OCI-LY7 (cell line): Measurements from ENCODE around the gene COA3. TPM values are rescaled to one million over a fixed set of nuclear protein-coding genes. Genes with fewer than 3 reads are reported as not detected.

ENCODE experiments used
- BruUV-seq: library from RNA; stranded (reverse); fragments of 400-500 nt; replicated peaks from 2 replicates; lab custom pipeline; 2021; lab: Mats Ljungman, UMichigan
- CTCF ChIA-PET: fragments of 300-600 bp; sonication (Branson Sonifier 250); formaldehyde crosslinking; loops from one replicate; lab custom pipeline; 2022; ENCODE audit warnings: antibody characterized with exemption; ENCODE audit not compliant: unreplicated experiment; lab: Charles Lee
- POLR2A ChIA-PET: fragments of 300-600 bp; sonication (Branson Sonifier 250); formaldehyde crosslinking; loops from one replicate; lab custom pipeline; 2022; ENCODE audit warnings: antibody characterized with exemption; lab: Charles Lee
- DNase-seq: peaks from one replicate; pipeline ENCODE4 v3.0.0-alpha.2; 2015; ENCODE audit warnings: low spot score
- H2AFZ ChIP-seq: fragments of 200-600 bp; sonication (generic), shearing (Covaris generic); 2 replicates; pipeline ENCODE4 v1.6.1; 2014; ENCODE audit warnings: mild to moderate bottlenecking, antibody characterized with exemption, low read length, moderate library complexity
- H3K27ac ChIP-seq: fragments of 200-600 bp; sonication (generic); 2 replicates; pipeline ENCODE4 v1.5.1; 2014; ENCODE audit warnings: mixed run types, low read depth, mild to moderate bottlenecking, moderate library complexity, low read length, inconsistent platforms; ENCODE audit not compliant: poor library complexity, severe bottlenecking
- H3K36me3 ChIP-seq: fragments of 200-600 bp; sonication (generic); 2 replicates; pipeline ENCODE4 v1.6.1; 2014; ENCODE audit warnings: mild to moderate bottlenecking, antibody characterized with exemption, low read length, moderate library complexity, mixed read lengths; ENCODE audit not compliant: insufficient read depth
- H3K4me1 ChIP-seq: fragments of 200-600 bp; sonication (generic); 2 replicates; pipeline ENCODE4 v1.5.1; 2014; ENCODE audit warnings: mild to moderate bottlenecking, low read length; ENCODE audit not compliant: insufficient read depth, poor library complexity, severe bottlenecking
- H3K4me2 ChIP-seq: fragments of 200-600 bp; sonication (generic); 2 replicates; pipeline ENCODE4 v1.6.1; 2014; ENCODE audit warnings: mild to moderate bottlenecking, low read length
- H3K4me3 ChIP-seq: fragments of 200-600 bp; sonication (generic); 2 replicates; pipeline ENCODE4 v1.5.1; 2014; ENCODE audit warnings: mild to moderate bottlenecking, low read depth, low read length; ENCODE audit not compliant: poor library complexity, severe bottlenecking
- H3K79me2 ChIP-seq: fragments of 200-600 bp; sonication (generic); 2 replicates; pipeline ENCODE4 v1.6.1; 2016; ENCODE audit warnings: low read depth, mild to moderate bottlenecking, low read length, moderate library complexity, mixed read lengths; ENCODE audit not compliant: insufficient read depth
- H3K9me2 ChIP-seq: fragments of 200-600 bp; sonication (generic); 2 replicates; pipeline ENCODE4 v1.6.1; 2016; ENCODE audit warnings: mild to moderate bottlenecking, low read length, mixed read lengths; ENCODE audit not compliant: insufficient read depth
- H3K9me3 ChIP-seq: fragments of 200-600 bp; sonication (generic); 2 replicates; pipeline ENCODE4 v1.6.1; 2014; ENCODE audit warnings: mild to moderate bottlenecking, mixed run types, low read length, mixed read lengths
- H4K20me1 ChIP-seq: fragments of 200-600 bp; sonication (generic); 2 replicates; pipeline ENCODE4 v1.6.1; 2014; ENCODE audit warnings: mild to moderate bottlenecking, antibody characterized with exemption, low read length, moderate library complexity, mixed read lengths; ENCODE audit not compliant: insufficient read depth
- EZH2phosphoT487 ChIP-seq: fragments of 200-600 bp; sonication (generic); IDR thresholded peaks from 2 replicates; pipeline ENCODE4 v1.6.1; 2018; ENCODE audit warnings: low read depth, borderline replicate concordance, mild to moderate bottlenecking, mixed run types, antibody characterized with exemption, low read length, moderate library complexity, mixed read lengths
- intact Hi-C: fragments of 100-400 bp; cut with micrococcal nuclease; formaldehyde crosslinking; loops from one replicate; pipeline ENCODE4 v1.10.0; 2022; ENCODE audit not compliant: unreplicated experiment
- total RNA-seq, 2 experiments: library from RNA; depleted of rRNA in 1 of 2; stranded (reverse); fragments of >200 nt in 1 of 2; shearing (Covaris generic) in 1 of 2; gene quantifications; 2 replicates each; pipeline ENCODE4 v1.2.3, GENCODE V29; 2014 to 2022
- TF ChIP-seq, protein P1 (sequence below): fragments of 200-600 bp; sonication (generic); conservative IDR thresholded peaks from 2 replicates; pipeline ENCODE4 v1.5.1; 2014; ENCODE audit warnings: mild to moderate bottlenecking, antibody characterized with exemption, low read length, moderate library complexity, mixed read lengths

COA3 gene
- total RNA-seq, 2 experiments from 2014 or later, result 34.9 to 38.2 TPM

DNA sequence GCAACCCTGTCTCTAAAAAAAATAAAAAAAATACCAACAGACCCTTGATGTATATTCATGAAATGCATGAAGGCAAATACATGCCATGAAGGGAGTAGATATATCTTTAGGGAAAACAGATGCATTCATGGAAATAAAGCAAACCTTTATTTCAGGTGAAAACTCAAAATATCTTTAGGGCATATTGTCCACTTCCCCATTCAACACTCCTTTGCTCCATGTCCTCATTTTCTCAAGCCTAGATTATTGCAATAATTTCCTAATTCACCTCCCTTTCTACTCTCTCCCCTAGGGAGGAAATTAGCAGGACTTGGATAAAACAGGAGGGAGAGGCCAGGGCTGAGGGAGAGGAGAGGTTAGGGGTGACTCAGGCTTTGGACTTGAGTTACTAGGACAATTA lies 31.0 kb downstream of the COA3 start:
- Histone ChIP-seq H3K79me2 (no peaks in the 10 kb centered on the region), H3K9me2 (no peaks in the 10 kb centered on the region), H3K4me2 (no peak overlapping the region), H2AFZ (no peak overlapping the region), H3K9me3 (no peaks in the 10 kb centered on the region), H3K36me3 (no peaks in the 10 kb centered on the region), H4K20me1 (no peaks in the 10 kb centered on the region), H3K27ac (no peak overlapping the region), H3K4me3 (no peak overlapping the region), H3K4me1 (peaks cover 2% of the 10 kb centered on the region)
- ChIA-PET CTCF (interaction anchor here (0.6 kb wide), 1 partner anchor 90 kb away, joined by 3 read pairs; no protein-coding TSS in a partner anchor), POLR2A (interaction anchor here (0.6 kb wide), 1 partner anchor 16 kb away, joined by 3 read pairs; no protein-coding TSS in a partner anchor)
- intact Hi-C loops, result no loop called here
- no peak for DNase-seq
- BruUV-seq, result no TSS peak
- TF ChIP-seq, protein P1, sequence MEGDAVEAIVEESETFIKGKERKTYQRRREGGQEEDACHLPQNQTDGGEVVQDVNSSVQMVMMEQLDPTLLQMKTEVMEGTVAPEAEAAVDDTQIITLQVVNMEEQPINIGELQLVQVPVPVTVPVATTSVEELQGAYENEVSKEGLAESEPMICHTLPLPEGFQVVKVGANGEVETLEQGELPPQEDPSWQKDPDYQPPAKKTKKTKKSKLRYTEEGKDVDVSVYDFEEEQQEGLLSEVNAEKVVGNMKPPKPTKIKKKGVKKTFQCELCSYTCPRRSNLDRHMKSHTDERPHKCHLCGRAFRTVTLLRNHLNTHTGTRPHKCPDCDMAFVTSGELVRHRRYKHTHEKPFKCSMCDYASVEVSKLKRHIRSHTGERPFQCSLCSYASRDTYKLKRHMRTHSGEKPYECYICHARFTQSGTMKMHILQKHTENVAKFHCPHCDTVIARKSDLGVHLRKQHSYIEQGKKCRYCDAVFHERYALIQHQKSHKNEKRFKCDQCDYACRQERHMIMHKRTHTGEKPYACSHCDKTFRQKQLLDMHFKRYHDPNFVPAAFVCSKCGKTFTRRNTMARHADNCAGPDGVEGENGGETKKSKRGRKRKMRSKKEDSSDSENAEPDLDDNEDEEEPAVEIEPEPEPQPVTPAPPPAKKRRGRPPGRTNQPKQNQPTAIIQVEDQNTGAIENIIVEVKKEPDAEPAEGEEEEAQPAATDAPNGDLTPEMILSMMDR, result no peak
- TF ChIP-seq EZH2phosphoT487, result no peak

DNA sequence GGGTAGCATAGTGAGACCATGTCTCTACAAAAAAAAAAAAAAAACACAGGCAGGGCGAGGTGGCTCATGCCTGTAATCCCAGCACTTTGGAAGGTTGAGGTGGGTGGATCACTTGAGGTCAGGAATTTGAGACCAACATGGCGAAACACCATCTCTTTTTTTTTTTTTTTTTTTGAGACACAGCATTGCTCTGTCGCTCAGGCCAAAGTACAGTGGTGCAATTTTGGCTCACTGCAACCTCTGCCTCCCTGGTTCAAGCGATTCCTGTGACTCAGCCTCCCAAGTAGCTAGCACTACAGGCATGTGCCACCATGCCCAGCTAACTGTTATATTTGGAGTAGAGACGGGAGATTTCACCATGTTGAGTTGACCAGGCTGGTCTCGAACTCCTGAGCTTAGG lies 32.4 kb downstream of the COA3 start:
- BruUV-seq, result no TSS peak
- CTCF ChIA-PET, result no interaction called here
- no peaks in the 10 kb centered on the region for H3K9me2 ChIP-seq

DNA sequence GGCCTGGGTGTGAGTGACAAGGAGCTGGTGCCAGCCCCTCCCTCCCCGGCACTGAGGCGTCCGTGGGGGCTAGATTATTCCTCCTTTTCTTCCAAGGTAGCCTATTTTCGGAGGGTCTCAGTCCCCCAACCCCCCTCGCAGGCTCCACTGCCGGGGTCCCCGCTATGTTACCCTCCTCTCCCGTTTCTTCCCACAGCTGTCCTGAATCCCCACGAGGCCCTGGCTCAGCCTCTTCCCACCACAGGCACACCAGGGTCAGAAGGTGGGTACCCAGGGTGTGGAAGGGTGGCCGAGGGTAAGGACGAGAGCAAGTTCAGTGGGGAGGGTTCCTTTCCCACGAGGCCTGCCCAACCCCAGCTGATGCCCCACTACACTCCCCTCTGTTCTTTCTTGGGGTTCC lies 36.9 kb downstream of the COA3 start:
- DNase-seq, result no peak
- H2AFZ ChIP-seq, result no peak overlapping the region
- intact Hi-C loops, result no loop called here
- no peaks in the 10 kb centered on the region for H4K20me1 ChIP-seq
- H3K9me2 ChIP-seq, result no peaks in the 10 kb centered on the region
- H3K4me2 ChIP-seq, result no peak overlapping the region
- no peaks in the 10 kb centered on the region for H3K9me3 ChIP-seq
- no peak for TF ChIP-seq EZH2phosphoT487
- TF ChIP-seq, protein P1, result no peak
- H3K4me1 ChIP-seq, result peaks cover 9% of the 10 kb centered on the region
- ChIA-PET POLR2A (interaction anchor here (1.3 kb wide), 1 partner anchor 18 kb away, joined by 5 read pairs; no protein-coding TSS in a partner anchor), CTCF (no interaction called here)
- no TSS peak for BruUV-seq
- no peak overlapping the region for H3K27ac ChIP-seq
- H3K36me3 ChIP-seq, result no peaks in the 10 kb centered on the region
- H3K4me3 ChIP-seq, result no peak overlapping the region
- no peaks in the 10 kb centered on the region for H3K79me2 ChIP-seq

More for the DNA sequence above, 32.4 kb downstream of the COA3 start:
- intact Hi-C loops, result no loop called here
- H3K4me1 ChIP-seq, result peaks cover 2% of the 10 kb centered on the region
- no peaks in the 10 kb centered on the region for H3K79me2 ChIP-seq
- no peak for DNase-seq
- POLR2A ChIA-PET, result no interaction called here
- H3K4me3 ChIP-seq, result no peak overlapping the region
- TF ChIP-seq, protein P1, result no peak
- TF ChIP-seq EZH2phosphoT487, result no peak
- H3K36me3 ChIP-seq, result no peaks in the 10 kb centered on the region
- H4K20me1 ChIP-seq, result no peaks in the 10 kb centered on the region
- H3K9me3 ChIP-seq, result no peaks in the 10 kb centered on the region
- H3K4me2 ChIP-seq, result no peak overlapping the region
- no peak overlapping the region for H3K27ac ChIP-seq
- H2AFZ ChIP-seq, result no peak overlapping the region
